Activated naive CD4-positive, alpha-beta T cell treated with anti-CD3 and anti-CD28 coated beads, Interleukin-2, amount 50 U/mL, for 72 hours (primary cell): Measurements from ENCODE around the gene STAT1. TPM values are rescaled to one million over a fixed set of nuclear protein-coding genes. Genes with fewer than 3 reads are reported as not detected.

Source experiments
- ATAC-seq, 2 donors: fragments of 150-1000 bp; cut with Tn5 transposase; 2 replicates each; pipeline ENCODE4 v1.10.0; 2021; ENCODE audit warnings: mild to moderate bottlenecking in 2 of 2, moderate library complexity in 2 of 2
- DNase-seq, 2 donors: peaks; one replicate each; pipeline ENCODE4 v3.0.0; 2021 to 2022; ENCODE audit warnings: low spot score in 2 of 2
- H3K27ac Mint-ChIP-seq, 2 donors: one replicate each; pipeline ENCODE4 v1.8.0; 2022; ENCODE audit warnings: mild to moderate bottlenecking in 2 of 2, mixed read lengths in 2 of 2
- H3K36me3 Mint-ChIP-seq, 2 donors: one replicate each; pipeline ENCODE4 v1.8.0; 2022; ENCODE audit warnings: mixed read lengths in 2 of 2
- H3K9me3 Mint-ChIP-seq, 2 donors: one replicate each; pipeline ENCODE4 v1.8.0; 2022; ENCODE audit warnings: mixed read lengths in 2 of 2
- total RNA-seq, 2 donors: library from RNA; stranded (reverse); gene quantifications; one replicate each; pipeline ENCODE4 v1.2.3, GENCODE V29; 2022

Gene STAT1
- total RNA-seq, 2 donors from 2014 or later, result 230 to 510 TPM

DNA sequence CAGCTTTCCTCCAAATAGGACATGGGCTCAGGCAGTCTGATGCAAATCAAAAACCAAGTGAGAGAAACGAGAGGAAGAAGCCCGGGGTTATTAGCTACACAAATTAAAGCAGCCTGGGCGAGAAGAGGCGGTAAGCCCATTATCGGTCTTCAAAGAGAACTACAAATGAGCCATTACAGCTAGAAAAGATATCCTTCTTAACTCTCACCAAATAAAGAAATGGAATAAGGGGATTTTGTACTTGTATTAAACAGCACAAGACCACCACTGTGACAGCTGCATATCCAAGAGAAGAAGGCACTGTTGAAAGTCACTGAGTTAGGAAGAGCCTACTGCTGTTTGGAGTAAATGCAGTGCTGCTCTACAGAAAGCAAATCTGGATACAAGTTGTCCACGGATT is 32.6 kb downstream of the STAT1 start:
- Mint-ChIP-seq H3K36me3 (peaks cover 65 to 94% of the 10 kb centered on the region in 2 donors), H3K9me3 (no peaks in the 10 kb centered on the region), H3K27ac (peak overlapping the region; percentile 80 to 93)
- DNase-seq (no peak), ATAC-seq (no peak)

DNA sequence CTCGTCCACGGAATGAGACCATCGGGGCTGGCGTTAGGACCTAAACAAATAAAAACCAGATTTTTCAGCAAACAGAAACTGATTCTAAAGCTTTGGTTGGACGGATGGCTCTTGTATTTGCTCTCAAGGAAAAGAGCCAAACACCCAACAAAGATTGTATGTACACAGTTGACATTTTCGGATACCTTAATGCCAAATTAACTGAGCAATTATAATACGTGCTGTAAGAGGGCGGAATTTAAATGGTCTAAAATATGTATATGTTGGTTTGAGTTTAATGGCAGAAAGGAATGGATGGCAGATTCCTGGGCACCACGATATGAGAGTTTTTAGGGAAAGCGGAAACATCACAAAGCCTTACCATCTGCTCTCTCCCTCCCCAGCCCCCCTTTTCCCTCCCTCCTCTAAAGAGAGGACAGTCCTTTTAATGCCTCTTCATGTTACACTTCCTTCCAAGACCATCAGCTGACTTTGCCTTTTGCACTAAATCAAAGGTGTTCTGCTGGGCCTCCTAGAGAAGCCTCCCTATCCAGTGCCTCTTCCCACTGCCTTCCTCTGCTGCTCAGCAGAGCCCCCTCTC is 33.3 kb downstream of the STAT1 start:
- Mint-ChIP-seq H3K36me3 (peaks cover 59 to 94% of the 10 kb centered on the region in 2 donors), H3K9me3 (no peaks in the 10 kb centered on the region), H3K27ac (peak overlapping the region; percentile 80 to 97)
- ATAC-seq (no peak), DNase-seq (no peak)

DNA sequence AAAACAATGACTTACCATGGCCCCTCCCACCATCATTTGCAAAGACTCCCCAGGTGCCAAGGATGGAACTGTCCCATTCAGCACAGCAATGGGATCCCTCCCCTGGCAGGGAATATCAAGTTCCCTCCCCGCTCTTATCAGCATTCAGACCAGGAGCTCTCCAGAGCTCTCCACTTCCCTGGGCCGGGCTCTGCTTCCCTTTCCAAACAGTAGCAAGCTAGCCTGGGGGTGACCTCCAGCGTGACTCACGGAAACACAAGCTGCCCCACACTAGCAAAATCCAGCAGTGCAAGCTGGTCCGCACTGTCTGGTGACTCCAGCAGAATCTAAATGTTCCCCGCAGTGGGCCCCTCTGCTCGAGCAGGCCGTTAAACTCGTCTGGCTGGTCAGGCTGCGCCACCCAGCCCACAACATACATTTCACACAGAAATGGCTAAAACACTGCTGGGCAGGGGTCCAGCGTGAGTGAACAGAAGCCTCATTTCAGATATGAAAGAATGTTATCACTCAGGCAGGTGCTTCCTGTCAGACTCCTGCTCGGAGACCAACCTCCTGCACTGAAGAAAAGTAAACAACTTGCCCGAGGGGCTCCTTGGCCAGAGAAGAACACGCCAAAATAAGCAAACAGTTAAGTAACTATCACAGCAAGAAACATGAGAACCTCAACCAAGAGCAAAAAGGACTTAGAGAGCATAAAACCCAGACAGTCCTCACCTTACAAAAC is 33.9 kb downstream of the STAT1 start:
- Mint-ChIP-seq H3K36me3 (peaks cover 56 to 94% of the 10 kb centered on the region in 2 donors), H3K9me3 (no peaks in the 10 kb centered on the region), H3K27ac (peak overlapping the region; percentile 80 to 97)
- DNase-seq (no peak), ATAC-seq (no peak)

DNA sequence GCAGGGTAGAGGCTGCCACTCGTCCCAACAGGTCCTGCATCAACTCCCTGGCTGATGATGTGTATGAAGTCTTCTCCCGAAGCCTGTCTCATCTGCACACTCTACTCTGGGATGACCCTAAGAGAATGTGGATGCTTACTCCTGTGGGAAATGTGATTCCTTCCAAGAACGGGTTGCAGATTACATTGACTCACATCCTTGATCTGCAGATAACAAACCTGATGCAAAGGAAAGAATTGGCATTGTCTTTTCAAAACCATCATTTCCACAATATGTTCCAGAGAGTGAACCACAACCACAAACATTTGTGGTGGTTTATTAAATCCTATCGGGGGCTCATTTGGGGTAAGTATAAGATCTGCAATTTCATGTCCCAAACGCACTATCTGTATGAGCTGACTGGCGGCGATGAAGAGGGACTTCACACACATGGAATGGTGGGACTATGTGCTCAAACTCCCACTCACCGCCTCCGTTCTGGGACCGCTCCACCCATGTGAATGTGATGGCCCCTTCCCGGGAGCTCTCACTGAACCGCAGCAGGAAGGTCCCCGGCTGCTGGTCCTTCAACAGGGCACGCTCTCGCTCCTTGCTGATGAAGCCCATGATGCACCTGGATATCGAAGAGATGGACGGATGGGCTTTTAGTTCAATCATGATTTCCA is 35.5 kb downstream of the STAT1 start:
- H3K9me3 Mint-ChIP-seq, result no peaks in the 10 kb centered on the region
- peak overlapping the region; percentile 80 to 93 for H3K27ac Mint-ChIP-seq
- H3K36me3 Mint-ChIP-seq, result peaks cover 55 to 94% of the 10 kb centered on the region in 2 donors
- ATAC-seq (peak in 1 of 2 donors; percentile 35), DNase-seq (no peak)

DNA sequence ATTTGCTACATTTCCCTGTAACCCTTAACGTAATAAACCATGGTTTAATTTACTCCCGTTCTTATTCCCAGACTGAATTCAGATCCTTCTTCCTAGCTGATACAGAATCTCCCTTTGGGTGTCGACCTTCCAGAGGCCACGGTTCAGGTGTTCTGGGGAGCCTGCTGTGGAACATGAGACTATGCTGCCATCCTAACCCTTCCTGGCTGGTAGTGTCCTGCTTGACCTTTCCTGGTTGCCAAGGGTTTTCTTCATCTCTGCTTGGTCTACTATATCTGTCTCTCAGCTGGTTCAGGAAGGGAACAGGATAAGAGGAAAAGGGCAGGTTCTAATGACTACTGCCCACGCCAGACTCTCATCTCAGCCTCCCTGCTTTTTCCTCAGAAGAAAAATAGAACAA is 36.5 kb downstream of the STAT1 start:
- Mint-ChIP-seq H3K9me3 (no peaks in the 10 kb centered on the region), H3K27ac (peak overlapping the region; percentile 80 to 93), H3K36me3 (peaks cover 49 to 90% of the 10 kb centered on the region in 2 donors)

DNA sequence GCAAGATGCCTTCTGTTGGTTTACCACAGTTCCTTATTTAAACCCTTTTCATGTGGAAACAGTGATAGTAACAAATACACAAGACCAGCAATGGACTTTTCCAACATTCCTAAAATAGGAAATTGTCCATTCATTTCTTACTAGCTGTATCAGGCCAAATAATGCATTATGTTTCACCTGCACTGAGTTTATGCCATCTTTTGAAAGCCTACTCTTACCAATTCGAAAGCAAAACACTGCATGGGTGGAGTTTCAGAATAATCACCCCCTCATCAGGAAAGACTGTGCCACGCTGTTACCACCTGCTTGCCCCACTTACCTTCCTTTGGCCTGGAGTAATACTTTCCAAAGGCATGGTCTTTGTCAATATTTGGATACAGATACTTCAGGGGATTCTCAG is 37.5 kb downstream of the STAT1 start:
- Mint-ChIP-seq H3K36me3 (peaks cover 43 to 90% of the 10 kb centered on the region in 2 donors), H3K27ac (peak overlapping the region; percentile 74 to 88), H3K9me3 (no peaks in the 10 kb centered on the region)
- ATAC-seq (no peak), DNase-seq (no peak)

More for the DNA sequence above, 36.5 kb downstream of the STAT1 start:
- ATAC-seq (no peak), DNase-seq (no peak)

DNA sequence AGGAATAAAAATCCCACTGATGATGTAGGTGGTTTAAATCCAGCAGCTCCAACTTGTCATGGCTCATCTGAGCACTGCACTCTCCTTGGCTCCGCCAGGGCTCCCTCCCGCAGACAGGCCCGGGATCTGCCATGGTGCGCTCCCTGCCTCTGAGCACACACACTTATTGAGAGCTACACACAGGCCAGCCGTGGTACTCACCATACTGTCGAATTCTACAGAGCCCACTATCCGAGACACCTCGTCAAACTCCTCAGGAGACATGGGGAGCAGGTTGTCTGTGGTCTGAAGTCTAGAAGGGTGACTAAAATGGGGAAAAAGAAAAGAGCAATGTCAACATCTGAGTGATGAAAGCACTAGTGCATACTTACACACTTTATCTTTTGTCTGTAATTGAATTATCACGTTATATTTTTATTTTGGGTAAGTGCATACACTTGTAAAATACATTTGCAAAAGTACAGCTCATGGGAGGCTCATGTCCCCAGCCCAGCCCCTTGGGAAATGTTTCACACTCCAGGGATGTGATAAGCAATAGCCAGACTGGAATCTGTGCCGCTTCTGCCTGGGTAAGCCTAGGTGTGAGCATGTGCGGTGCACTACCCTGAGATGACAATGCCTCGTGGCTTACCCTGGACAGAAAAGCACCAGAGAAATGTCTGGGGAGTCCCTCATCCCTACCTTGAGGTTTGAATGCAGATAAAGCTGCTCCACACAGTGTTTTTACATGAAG is 39.2 kb downstream of the STAT1 start:
- Mint-ChIP-seq H3K27ac (peak overlapping the region; percentile 57 to 68), H3K9me3 (no peaks in the 10 kb centered on the region), H3K36me3 (peaks cover 49 to 90% of the 10 kb centered on the region in 2 donors)
- DNase-seq (no peak), ATAC-seq (peak; percentile 15 to 35)

DNA sequence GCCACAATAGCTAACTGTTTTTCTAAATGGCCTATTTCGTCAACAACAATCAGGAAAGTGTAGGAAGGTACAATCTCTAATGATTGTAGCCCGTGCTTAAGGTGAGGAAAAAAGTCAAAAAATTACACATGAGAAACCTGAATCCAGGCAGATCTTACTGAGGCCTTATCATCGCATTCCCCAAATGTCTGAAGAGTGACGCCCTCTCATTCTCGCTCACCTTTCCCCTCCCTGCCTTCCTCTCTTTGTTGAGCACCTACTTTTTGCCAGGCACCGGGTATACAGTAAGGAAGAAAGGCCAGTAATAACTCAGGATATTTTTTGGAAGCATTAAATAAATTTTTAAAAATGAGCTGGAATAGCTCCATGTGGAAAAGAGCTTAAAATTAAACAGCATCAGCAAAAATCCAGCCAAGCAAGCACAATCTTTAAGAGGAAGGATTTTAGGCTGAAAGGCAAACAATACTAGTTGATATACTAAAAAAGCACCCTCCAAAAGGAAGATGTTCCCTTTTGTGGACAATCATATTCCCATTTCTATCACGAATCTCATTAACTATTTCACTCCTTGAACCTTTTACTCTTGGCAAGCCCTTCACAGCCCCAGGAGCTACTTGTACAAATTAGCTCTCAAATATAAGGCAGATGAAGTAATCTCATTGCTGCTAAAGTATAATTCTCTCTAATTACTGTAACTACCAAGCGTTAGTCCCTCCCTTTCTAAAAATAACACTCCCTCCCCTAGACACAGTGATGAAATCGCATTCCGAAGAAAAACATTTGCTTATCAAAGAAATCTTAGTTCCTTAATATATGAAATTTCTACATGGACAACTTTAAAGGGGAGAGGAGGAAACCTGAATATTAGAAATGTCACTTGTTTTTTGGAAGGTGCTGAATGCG is 40.0 kb downstream of the STAT1 start:
- Mint-ChIP-seq H3K9me3 (no peaks in the 10 kb centered on the region), H3K36me3 (peaks cover 46 to 90% of the 10 kb centered on the region in 2 donors), H3K27ac (peak overlapping the region; percentile 68 to 87)
- DNase-seq (no peak), ATAC-seq (no peak)

DNA sequence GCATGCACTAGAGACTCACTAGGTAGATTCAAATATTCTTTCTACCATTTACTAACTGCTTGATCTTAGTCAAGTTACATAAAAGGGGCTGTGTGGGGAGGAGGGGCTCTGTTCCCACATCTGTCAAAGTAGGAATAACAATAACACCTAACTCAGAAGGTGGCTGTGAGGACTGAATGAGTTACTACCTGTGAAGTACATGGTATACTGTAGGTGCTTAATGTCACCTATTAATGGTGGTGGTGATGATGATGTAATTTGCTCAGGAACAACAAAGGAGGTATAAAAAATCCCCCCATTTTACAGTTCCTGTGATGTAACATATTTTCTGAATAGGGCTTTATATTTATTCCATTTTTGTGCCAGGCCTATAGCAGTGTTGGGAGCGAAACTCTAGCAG is 40.7 kb downstream of the STAT1 start:
- ATAC-seq (no peak), DNase-seq (no peak)
- H3K9me3 Mint-ChIP-seq, result no peaks in the 10 kb centered on the region
- peak overlapping the region in 1 of 2 donors; percentile 42 for H3K27ac Mint-ChIP-seq
- peaks cover 39 to 90% of the 10 kb centered on the region in 2 donors for H3K36me3 Mint-ChIP-seq

DNA sequence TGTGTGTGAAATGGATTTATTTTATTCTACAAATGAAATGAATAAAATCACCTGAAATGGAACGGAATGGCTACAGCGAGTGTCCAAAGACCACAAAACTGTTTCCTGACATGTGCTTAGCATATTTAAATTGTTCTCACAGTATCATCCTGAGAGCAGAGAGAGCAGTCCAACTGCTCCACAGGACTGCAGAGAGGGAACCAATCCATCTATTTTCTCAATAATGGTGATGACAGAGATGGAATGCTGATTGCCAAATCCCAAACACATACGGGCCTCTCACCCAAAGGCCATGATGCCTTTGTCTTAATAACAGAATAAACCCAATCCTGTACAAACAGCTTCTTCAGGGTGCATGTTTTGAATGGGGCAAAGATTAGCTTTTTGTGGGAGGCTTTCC is 41.1 kb downstream of the STAT1 start:
- H3K27ac Mint-ChIP-seq, result no peak overlapping the region
- H3K36me3 Mint-ChIP-seq, result peaks cover 35 to 90% of the 10 kb centered on the region in 2 donors
- H3K9me3 Mint-ChIP-seq, result no peaks in the 10 kb centered on the region
- no peak for DNase-seq
- no peak for ATAC-seq

DNA sequence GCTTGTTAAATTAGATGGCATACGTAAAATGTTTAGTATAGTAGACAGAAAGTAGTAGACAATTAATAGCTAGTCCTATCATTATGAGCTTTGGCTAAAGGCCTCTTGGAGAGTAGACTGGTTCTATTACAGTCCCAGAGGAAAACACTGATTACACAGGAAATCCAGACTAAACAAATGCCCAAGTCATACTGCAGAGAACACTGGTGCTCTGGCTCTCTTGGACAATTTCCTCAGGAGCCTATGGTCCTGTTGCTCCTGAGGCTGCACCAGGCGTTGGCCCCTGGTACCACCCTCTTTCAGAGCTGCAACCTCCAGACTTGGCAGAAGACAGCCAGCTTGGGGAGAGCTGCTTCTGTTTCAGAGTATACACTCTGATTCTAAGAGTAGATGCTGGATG is 41.8 kb downstream of the STAT1 start:
- DNase-seq (no peak), ATAC-seq (no peak)
- peak overlapping the region; percentile 50 to 77 for H3K27ac Mint-ChIP-seq
- H3K36me3 Mint-ChIP-seq, result peaks cover 30 to 88% of the 10 kb centered on the region in 2 donors
- H3K9me3 Mint-ChIP-seq, result no peaks in the 10 kb centered on the region

DNA sequence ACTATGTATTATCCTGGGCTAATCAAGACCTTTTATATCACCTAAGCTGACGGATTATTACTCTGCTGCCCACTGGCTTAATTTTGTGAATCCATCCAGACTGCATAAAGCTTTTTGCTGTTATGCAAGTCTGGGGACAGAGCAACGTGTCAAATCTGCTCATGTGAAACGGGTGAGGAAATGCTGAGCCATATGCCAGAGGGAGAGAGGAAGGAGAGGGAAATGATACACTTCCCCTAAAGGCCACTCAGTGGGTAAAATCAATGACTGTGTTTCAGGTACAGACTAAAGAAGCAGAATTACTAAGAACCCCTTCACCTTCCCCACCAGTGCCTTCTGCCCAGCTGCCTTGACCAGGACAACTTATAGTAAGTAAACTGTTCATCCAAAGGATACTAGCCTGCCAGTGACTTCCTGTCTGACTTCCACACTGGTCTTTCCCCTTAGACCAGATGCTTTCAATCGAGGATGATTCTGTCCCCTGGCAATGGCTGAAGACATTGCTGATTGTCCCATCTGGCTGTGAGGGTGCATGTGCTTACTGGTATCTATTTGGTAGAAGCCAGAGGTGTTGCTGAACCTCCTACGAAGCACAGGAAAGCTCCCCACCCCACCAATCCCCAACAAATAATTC is 43.0 kb downstream of the STAT1 start:
- ATAC-seq, result peak in 1 of 2 donors; percentile 67

DNA sequence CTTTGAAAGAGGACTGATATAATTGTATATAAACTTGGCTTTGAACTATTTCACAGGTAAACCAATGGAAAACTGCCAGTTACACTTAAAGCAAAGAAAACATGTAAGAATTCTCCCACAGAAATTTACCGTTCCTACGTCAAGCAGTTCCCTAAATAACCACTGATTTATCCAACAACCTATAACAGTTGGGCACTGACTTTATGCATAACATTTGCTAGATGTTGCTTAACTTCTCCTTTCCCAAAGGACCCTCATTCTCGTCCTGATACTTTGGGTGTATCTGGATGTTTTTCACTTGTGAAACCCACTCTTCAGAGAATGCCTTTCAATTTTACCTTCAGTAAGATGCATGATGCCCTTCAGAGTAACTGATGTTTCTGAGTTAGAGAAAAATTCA is 43.8 kb downstream of the STAT1 start:
- Mint-ChIP-seq H3K27ac (peak overlapping the region; percentile 77 to 95), H3K36me3 (peaks cover 29 to 72% of the 10 kb centered on the region in 2 donors), H3K9me3 (no peaks in the 10 kb centered on the region)
- DNase-seq (no peak), ATAC-seq (no peak)

More for the DNA sequence above, 43.0 kb downstream of the STAT1 start:
- no peak for DNase-seq
- Mint-ChIP-seq H3K36me3 (peaks cover 30 to 77% of the 10 kb centered on the region in 2 donors), H3K9me3 (no peaks in the 10 kb centered on the region), H3K27ac (peak overlapping the region; percentile 77 to 95)

DNA sequence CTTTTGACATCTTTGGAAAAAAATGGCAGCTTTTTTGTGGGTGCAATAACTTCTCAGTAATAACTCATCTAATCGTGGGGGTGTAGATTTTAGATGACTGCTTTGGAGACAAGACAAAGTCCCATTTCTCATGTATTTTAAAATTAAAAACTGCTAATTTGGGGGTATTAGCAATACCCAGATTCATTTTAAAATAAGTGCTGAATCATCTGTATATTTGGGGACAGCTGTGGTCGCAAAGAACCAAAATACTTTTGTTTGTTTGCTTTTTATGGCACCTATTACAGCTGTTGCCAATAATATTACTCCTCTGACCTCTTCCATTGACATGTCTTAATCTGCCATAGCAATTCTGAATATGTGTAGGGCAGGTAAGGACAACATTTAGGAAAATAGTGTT is 45.4 kb downstream of the STAT1 start:
- DNase-seq (no peak), ATAC-seq (no peak)
- Mint-ChIP-seq H3K36me3 (peaks cover 27 to 70% of the 10 kb centered on the region in 2 donors), H3K9me3 (no peaks in the 10 kb centered on the region), H3K27ac (peak overlapping the region in 1 of 2 donors; percentile 61)

DNA sequence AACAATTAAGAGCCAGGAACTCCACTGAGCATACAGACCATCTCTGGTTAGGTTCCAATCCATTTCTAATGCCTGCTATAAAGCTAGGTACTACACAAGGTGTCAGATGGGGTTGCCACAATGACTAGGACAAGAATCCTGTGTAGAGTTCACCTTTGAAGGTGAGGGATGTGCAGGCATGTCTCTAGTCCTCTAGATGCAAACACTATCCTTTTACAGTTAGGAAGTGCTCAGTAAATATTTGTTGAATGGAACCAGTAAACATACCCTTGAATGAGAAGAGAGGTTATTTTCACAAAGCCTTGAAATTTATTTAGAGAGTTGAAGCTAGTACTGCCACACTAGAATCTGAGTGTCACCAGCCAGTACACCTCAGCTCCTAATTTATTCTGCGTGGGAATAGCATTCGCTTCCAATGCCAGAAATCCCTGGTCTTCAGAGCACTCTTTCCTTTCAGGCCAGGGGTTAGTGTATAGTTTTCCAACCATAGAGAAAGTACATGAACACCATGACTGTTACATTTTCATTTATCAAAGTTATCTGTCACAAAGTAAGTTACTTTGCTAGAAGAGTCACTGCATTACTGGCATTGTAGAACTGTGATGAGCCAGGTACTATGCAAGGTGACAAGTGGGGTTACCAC is 48.3 kb downstream of the STAT1 start:
- Mint-ChIP-seq H3K36me3 (peaks cover 21 to 65% of the 10 kb centered on the region in 2 donors), H3K27ac (peak overlapping the region in 1 of 2 donors; percentile 72), H3K9me3 (no peaks in the 10 kb centered on the region)
- DNase-seq, result no peak
- no peak for ATAC-seq
